ENCODE results near the gene TMC6. TPM values are rescaled to one million over a fixed set of nuclear protein-coding genes. Genes with fewer than 3 reads are reported as not detected.

TMC6 gene
- total RNA-seq, 1 experiment from 2014 or later = 58.0 TPM

DNA sequence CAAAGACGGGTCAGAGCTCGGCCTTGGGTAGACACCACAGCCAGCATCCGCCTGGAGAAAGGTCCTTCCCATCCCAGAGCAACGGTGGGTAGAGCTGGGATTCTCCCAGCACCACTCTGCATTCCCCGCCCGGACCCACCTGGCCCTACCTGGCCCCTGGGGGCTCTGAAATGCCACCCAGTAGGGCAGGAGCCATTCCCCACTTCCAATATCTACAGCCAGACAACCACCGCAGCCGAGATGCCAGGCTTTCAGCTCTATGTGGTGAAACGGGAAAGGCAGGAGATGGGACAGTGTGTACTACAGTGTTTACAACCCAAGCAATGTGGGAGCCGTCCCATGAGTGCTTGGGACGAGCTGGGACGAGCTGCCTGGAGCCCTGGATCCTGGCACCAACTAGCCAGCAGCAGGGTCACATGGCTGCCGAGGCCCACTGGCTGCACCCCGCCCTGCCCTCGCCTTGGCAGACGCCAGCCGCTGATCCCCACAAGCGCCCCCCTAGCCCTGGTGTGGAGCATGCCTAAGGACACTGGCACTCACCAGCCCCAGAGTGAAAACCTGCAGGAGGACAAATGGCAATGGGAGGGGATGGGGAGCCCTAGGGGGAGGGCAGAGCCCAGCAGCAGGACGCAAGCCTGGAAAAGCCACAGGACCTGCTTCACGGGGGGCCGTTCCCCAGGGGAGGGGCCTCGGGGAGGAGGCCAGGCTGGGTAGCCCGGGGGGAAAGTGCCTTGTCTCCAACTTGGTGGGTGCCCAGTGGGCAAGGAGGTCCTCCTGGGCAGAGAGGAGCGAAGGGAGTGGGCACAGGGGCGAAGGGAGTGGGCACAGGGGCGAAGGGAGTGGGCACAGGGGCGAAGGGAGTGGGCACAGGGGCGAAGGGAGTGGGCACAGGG is 13.5 kb downstream of the TMC6 start:
- no peaks in the 10 kb centered on the region for H3K9me3 ChIP-seq (ENCODE audit: control insufficient read depth, insufficient read depth, low read depth, low read length)
- TF ChIP-seq POLR2AphosphoS5 (IDR thresholded peaks at IDR 0.05; ENCODE audit: low read depth, low read length) (no peak), TCF7L2 (IDR thresholded peaks at IDR 0.05; ENCODE audit: low read depth, low read length) (no peak), SIN3A (IDR thresholded peaks at IDR 0.05; ENCODE audit: borderline replicate concordance, insufficient read depth, low read depth, low read length) (no peak)
- TF ChIP-seq, protein P1, sequence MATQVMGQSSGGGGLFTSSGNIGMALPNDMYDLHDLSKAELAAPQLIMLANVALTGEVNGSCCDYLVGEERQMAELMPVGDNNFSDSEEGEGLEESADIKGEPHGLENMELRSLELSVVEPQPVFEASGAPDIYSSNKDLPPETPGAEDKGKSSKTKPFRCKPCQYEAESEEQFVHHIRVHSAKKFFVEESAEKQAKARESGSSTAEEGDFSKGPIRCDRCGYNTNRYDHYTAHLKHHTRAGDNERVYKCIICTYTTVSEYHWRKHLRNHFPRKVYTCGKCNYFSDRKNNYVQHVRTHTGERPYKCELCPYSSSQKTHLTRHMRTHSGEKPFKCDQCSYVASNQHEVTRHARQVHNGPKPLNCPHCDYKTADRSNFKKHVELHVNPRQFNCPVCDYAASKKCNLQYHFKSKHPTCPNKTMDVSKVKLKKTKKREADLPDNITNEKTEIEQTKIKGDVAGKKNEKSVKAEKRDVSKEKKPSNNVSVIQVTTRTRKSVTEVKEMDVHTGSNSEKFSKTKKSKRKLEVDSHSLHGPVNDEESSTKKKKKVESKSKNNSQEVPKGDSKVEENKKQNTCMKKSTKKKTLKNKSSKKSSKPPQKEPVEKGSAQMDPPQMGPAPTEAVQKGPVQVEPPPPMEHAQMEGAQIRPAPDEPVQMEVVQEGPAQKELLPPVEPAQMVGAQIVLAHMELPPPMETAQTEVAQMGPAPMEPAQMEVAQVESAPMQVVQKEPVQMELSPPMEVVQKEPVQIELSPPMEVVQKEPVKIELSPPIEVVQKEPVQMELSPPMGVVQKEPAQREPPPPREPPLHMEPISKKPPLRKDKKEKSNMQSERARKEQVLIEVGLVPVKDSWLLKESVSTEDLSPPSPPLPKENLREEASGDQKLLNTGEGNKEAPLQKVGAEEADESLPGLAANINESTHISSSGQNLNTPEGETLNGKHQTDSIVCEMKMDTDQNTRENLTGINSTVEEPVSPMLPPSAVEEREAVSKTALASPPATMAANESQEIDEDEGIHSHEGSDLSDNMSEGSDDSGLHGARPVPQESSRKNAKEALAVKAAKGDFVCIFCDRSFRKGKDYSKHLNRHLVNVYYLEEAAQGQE (IDR thresholded peaks at IDR 0.05; ENCODE audit: insufficient read depth in 1 of 2, low read depth in 2 of 2, low read length in 1 of 2) = no peak
- TF ChIP-seq, protein P2, sequence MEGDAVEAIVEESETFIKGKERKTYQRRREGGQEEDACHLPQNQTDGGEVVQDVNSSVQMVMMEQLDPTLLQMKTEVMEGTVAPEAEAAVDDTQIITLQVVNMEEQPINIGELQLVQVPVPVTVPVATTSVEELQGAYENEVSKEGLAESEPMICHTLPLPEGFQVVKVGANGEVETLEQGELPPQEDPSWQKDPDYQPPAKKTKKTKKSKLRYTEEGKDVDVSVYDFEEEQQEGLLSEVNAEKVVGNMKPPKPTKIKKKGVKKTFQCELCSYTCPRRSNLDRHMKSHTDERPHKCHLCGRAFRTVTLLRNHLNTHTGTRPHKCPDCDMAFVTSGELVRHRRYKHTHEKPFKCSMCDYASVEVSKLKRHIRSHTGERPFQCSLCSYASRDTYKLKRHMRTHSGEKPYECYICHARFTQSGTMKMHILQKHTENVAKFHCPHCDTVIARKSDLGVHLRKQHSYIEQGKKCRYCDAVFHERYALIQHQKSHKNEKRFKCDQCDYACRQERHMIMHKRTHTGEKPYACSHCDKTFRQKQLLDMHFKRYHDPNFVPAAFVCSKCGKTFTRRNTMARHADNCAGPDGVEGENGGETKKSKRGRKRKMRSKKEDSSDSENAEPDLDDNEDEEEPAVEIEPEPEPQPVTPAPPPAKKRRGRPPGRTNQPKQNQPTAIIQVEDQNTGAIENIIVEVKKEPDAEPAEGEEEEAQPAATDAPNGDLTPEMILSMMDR (IDR thresholded peaks at IDR 0.05) = no peak
- no peaks in the 10 kb centered on the region for H3K36me3 ChIP-seq (ENCODE audit: control insufficient read depth, insufficient read depth, low read length)
- ChIA-PET CTCF (no interaction called here), POLR2A (interaction anchor here (0.7 kb wide), 1 partner anchor 1118 kb away, joined by 11 read pairs; no protein-coding TSS in a partner anchor)
- H3K27me3 ChIP-seq (ENCODE audit: control insufficient read depth, insufficient read depth, low read length) = no peaks in the 10 kb centered on the region
- H3K27ac ChIP-seq (ENCODE audit: low read length) = no peak overlapping the region
- BruUV-seq (replicated peaks) = no TSS peak
- in situ Hi-C loops (cut with HindIII; ENCODE audit: low pct_unique_long_range_greater_than_20kb, low sequenced_read_pairs) = no loop called here
- H3K4me3 ChIP-seq (ENCODE audit: low read depth in 2 of 2, low read length in 2 of 2) = no peak overlapping the region
- no peaks in the 10 kb centered on the region; the same call in 1 of the 2 replicates for H3K4me1 ChIP-seq (ENCODE audit: control insufficient read depth, insufficient read depth, low read length)
- no peak for DNase-seq (ENCODE audit: low read depth, low spot score)
- intact Hi-C loops (cut with micrococcal nuclease; ENCODE audit: unreplicated experiment) = loop anchor here (5.0 kb wide), 1 partner anchor 62 kb away; no protein-coding TSS in a partner anchor
- no peak for ATAC-seq

DNA sequence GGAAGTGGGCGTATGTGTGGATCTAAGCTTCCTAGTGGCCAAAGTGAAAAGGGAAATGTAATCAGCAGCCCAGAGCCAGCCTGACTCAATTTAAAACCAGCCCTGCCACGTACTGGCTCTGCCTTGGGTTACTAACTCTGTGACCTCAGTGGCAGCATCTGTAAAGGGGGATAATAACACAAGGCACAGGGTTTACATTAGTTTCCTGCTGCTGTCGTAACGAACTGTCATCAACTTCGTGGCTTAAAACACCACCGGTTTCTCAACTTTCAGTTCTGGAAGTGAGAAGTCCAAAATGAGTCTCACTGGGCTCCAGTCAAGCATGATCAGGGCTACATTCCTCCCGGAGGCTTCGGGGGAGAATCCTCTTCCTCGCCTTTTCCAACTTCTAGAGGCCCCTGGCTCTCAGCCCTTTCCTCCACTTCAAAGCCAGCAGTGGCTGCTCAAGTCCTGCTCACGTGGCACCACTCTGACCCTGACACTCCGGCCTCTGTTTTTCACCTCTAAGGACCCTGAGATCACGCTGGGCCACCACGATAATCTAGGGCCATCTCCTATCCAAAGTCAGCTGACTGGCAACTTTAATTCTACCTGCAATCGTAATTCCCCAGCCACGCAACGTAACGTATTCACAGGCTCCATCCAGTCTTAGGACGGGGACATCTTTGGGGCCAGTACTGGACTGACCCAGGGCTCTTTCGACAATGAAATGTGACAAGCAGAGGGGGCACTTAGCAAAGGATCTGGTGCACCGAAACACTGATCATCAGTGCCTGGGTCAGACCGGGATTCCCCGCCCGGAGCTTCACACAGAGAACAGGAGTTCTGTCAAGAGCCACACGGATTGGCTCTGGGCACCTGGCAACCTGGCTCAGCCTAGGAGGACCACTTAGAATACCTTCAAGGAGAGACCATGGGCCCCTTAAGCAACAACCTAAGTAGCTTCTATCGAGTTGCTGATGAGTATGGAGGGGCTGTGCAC is 14.5 kb downstream of the TMC6 start:
- in situ Hi-C loops (cut with HindIII; ENCODE audit: low pct_unique_long_range_greater_than_20kb, low sequenced_read_pairs) (no loop called here), intact Hi-C loops (cut with micrococcal nuclease; ENCODE audit: unreplicated experiment) (loop anchor here (5.0 kb wide), 1 partner anchor 63 kb away; no protein-coding TSS in a partner anchor)
- Histone ChIP-seq H3K27ac (ENCODE audit: low read length) (no peak overlapping the region), H3K9me3 (ENCODE audit: control insufficient read depth, insufficient read depth, low read depth, low read length) (no peaks in the 10 kb centered on the region), H3K36me3 (ENCODE audit: control insufficient read depth, insufficient read depth, low read length) (no peaks in the 10 kb centered on the region), H3K27me3 (ENCODE audit: control insufficient read depth, insufficient read depth, low read length) (no peaks in the 10 kb centered on the region), H3K4me3 (ENCODE audit: low read depth in 2 of 2, low read length in 2 of 2) (no peak overlapping the region), H3K4me1 (ENCODE audit: control insufficient read depth, insufficient read depth, low read length) (no peaks in the 10 kb centered on the region; the same call in 1 of the 2 replicates)
- CTCF ChIA-PET = no interaction called here
- TF ChIP-seq, protein P1 (IDR thresholded peaks at IDR 0.05; ENCODE audit: insufficient read depth in 1 of 2, low read depth in 2 of 2, low read length in 1 of 2) = no peak
- TF ChIP-seq, protein P2 (IDR thresholded peaks at IDR 0.05) = no peak
- TF ChIP-seq SIN3A (IDR thresholded peaks at IDR 0.05; ENCODE audit: borderline replicate concordance, insufficient read depth, low read depth, low read length) = no peak
- no peak for TF ChIP-seq TCF7L2 (IDR thresholded peaks at IDR 0.05; ENCODE audit: low read depth, low read length)
- no peak for TF ChIP-seq POLR2AphosphoS5 (IDR thresholded peaks at IDR 0.05; ENCODE audit: low read depth, low read length)
- POLR2A ChIA-PET = no interaction called here
- TSS peak; percentile 76 for BruUV-seq (replicated peaks)
- ATAC-seq (no peak), DNase-seq (ENCODE audit: low read depth, low spot score) (no peak)
